CD14-positive monocyte (primary cell): ENCODE measurements around the gene RREB1. TPM values are rescaled to one million over a fixed set of nuclear protein-coding genes. Genes with fewer than 3 reads are reported as not detected.

Experiments used
- DNase-seq, 3 donors: peaks; one replicate each; pipeline ENCODE4 v3.0.0-alpha.2; 2011 to 2022
- H2AFZ ChIP-seq: 2 replicates; pipeline ENCODE4 v1.6.0; 2012; ENCODE audit warnings: mild to moderate bottlenecking, low read depth, low read length, inconsistent platforms; ENCODE audit not compliant: insufficient read depth, poor library complexity, severe bottlenecking
- H3K27ac ChIP-seq, 2 donors: 1 replicate in 1 of 2; 2 replicates in 1 of 2; pipeline ENCODE4 v1.5.1; 2012 to 2013; ENCODE audit warnings: low read length in 2 of 2, control low read depth in 1 of 2, inconsistent platforms in 1 of 2, low read depth in 1 of 2, mild to moderate bottlenecking in 1 of 2
- H3K27me3 ChIP-seq, 2 donors: one replicate each; pipeline versions ENCODE4 v1.6.0 to v1.6.1; 2011 to 2013; ENCODE audit warnings: low read length in 2 of 2; ENCODE audit not compliant: control insufficient read depth in 2 of 2, insufficient read depth in 2 of 2
- H3K36me3 ChIP-seq, 2 donors: replicated peaks in 1 of 2; 1 replicate in 1 of 2; 2 replicates in 1 of 2; pipeline versions ENCODE4 v1.5.1 to v1.6.1; 2012 to 2013; ENCODE audit warnings: low read length in 2 of 2, control low read depth in 1 of 2, inconsistent platforms in 1 of 2, mild to moderate bottlenecking in 1 of 2; ENCODE audit not compliant: insufficient read depth in 2 of 2, control insufficient read depth in 1 of 2
- H3K4me1 ChIP-seq, 2 donors: 1 replicate in 1 of 2; 2 replicates in 1 of 2; pipeline versions ENCODE4 v1.5.1 to v1.6.1; 2012 to 2013; ENCODE audit warnings: low read length in 2 of 2, control low read depth in 1 of 2, inconsistent platforms in 1 of 2, mild to moderate bottlenecking in 1 of 2, moderate library complexity in 1 of 2; ENCODE audit not compliant: insufficient read depth in 2 of 2, control insufficient read depth in 1 of 2
- H3K4me2 ChIP-seq: replicated peaks from 2 replicates; pipeline ENCODE3; 2012; ENCODE audit warnings: low read length, moderate library complexity, mild to moderate bottlenecking; ENCODE audit not compliant: poor library complexity, severe bottlenecking; ENCODE audit errors: extremely low read depth
- H3K4me3 ChIP-seq, 3 experiments: fragments of 200-600 bp in 1 of 3; sonication (generic) in 1 of 3; replicated peaks in 1 of 3; 1 replicate in 2 of 3; 2 replicates in 1 of 3; pipeline ENCODE4 v1.5.1; 2011 to 2013; ENCODE audit warnings: low read length in 3 of 3, mild to moderate bottlenecking in 3 of 3, control low read depth in 2 of 3, low read depth in 2 of 3, inconsistent platforms in 1 of 3, moderate library complexity in 1 of 3
- H3K79me2 ChIP-seq: 2 replicates; pipeline ENCODE4 v1.6.0; 2012; ENCODE audit warnings: mild to moderate bottlenecking, control low read depth, inconsistent platforms, low read length, moderate library complexity; ENCODE audit not compliant: insufficient read depth
- H3K9ac ChIP-seq: 2 replicates; pipeline ENCODE4 v1.6.0; 2017; ENCODE audit warnings: low read length, mild to moderate bottlenecking; ENCODE audit not compliant: insufficient read depth, poor library complexity, severe bottlenecking
- H3K9me3 ChIP-seq, 2 donors: replicated peaks in 1 of 2; 1 replicate in 1 of 2; 2 replicates in 1 of 2; pipeline versions ENCODE4 v1.5.1 to v1.6.1; 2012 to 2013; ENCODE audit warnings: low read length in 2 of 2, control low read depth in 1 of 2; ENCODE audit not compliant: control insufficient read depth in 1 of 2, insufficient read depth in 1 of 2
- H4K20me1 ChIP-seq: 2 replicates; pipeline ENCODE4 v1.6.0; 2012; ENCODE audit warnings: mild to moderate bottlenecking, low read length, control low read depth, moderate library complexity; ENCODE audit not compliant: insufficient read depth
- H3K27ac Mint-ChIP-seq, 7 donors: one replicate each; pipeline ENCODE4 v1.8.0; 2020; ENCODE audit warnings: mild to moderate bottlenecking in 7 of 7, mixed read lengths in 7 of 7, moderate library complexity in 6 of 7, inconsistent platforms in 2 of 7
- H3K27me3 Mint-ChIP-seq, 3 donors: one replicate each; pipeline ENCODE4 v1.8.0; 2021 to 2022; ENCODE audit warnings: low read depth in 3 of 3, mild to moderate bottlenecking in 3 of 3, mixed read lengths in 3 of 3, moderate library complexity in 3 of 3, inconsistent platforms in 1 of 3
- H3K36me3 Mint-ChIP-seq, 2 donors: one replicate each; pipeline ENCODE4 v1.8.0; 2020; ENCODE audit warnings: mixed read lengths in 2 of 2, inconsistent platforms in 1 of 2, mild to moderate bottlenecking in 1 of 2
- H3K4me1 Mint-ChIP-seq: one replicate; pipeline ENCODE4 v1.8.0; 2020; ENCODE audit warnings: mild to moderate bottlenecking, mixed read lengths
- H3K4me3 Mint-ChIP-seq, 2 donors: one replicate each; pipeline ENCODE4 v1.8.0; 2020; ENCODE audit warnings: mild to moderate bottlenecking in 2 of 2, mixed read lengths in 2 of 2, moderate library complexity in 1 of 2
- H3K9me3 Mint-ChIP-seq, 7 donors: one replicate each; pipeline ENCODE4 v1.8.0; 2020 to 2022; ENCODE audit warnings: mixed read lengths in 7 of 7, mild to moderate bottlenecking in 6 of 7, moderate library complexity in 6 of 7, inconsistent platforms in 2 of 7
- WGBS: methylation state at CpG from one replicate; pipeline ENCODE4 v1.1.5; 2013; ENCODE audit warnings: missing lambda C conversion rate; ENCODE audit not compliant: insufficient coverage; 5-methylcytosine and 5-hydroxymethylcytosine counted together
- intact Hi-C, 2 donors: fragments of 100-400 bp; cut with micrococcal nuclease; formaldehyde crosslinking; loops; one replicate each; pipeline versions ENCODE4 v1.15.0 to v1.15.1; 2023
- polyA plus RNA-seq, 3 donors: library from polyadenylated mRNA; depleted of rRNA in 1 of 3; unstranded in 2 of 3; stranded (reverse) in 1 of 3; fragments of 300-500 nt in 2 of 3; fragments of >200 nt in 1 of 3; fragmentation: Illumina TruSeq in 2 of 3; gene quantifications; 1 replicate in 2 of 3; 2 replicates in 1 of 3; pipeline ENCODE4 v1.2.3, GENCODE V29; 2012 to 2021
- TF ChIP-seq, protein P1 (sequence below): fragments of 200-600 bp; IDR thresholded peaks from one replicate; pipeline ENCODE4 v1.8.0; 2022; ENCODE audit warnings: antibody characterized with exemption, mild to moderate bottlenecking

RREB1 gene
- polyA plus RNA-seq, 3 donors = 2.1 to 15.3 (median 5.6) TPM

- peak overlapping the region in 1 of 2 donors; percentile 21 for H3K27ac ChIP-seq
- peaks cover 27 to 36% of the 10 kb centered on the region in 2 donors for H3K4me1 ChIP-seq
- no peak for DNase-seq
- H3K4me3 ChIP-seq = no peak overlapping the region
- intact Hi-C loops = loop anchor here (10.0 kb wide), 3 partner anchors 462 to 572 kb away; no protein-coding TSS in a partner anchor
- H3K4me1 Mint-ChIP-seq = peaks cover 29% of the 10 kb centered on the region
- H3K27me3 ChIP-seq = no peaks in the 10 kb centered on the region
- peak overlapping the region in 1 of 7 donors; percentile 25 for H3K27ac Mint-ChIP-seq
- peaks cover 63 to 72% of the 10 kb centered on the region in 2 donors for H3K36me3 Mint-ChIP-seq
- peaks cover 39% of the 10 kb centered on the region for H4K20me1 ChIP-seq
- no peak overlapping the region for H3K4me3 Mint-ChIP-seq
- no peaks in the 10 kb centered on the region for H3K9me3 Mint-ChIP-seq
- no peak overlapping the region for H2AFZ ChIP-seq
- 96% methylated on average over 58 of the region's 71 CpGs for WGBS
- peaks cover 61% of the 10 kb centered on the region for H3K79me2 ChIP-seq
- no peak overlapping the region for H3K4me2 ChIP-seq
- peaks cover 56 to 72% of the 10 kb centered on the region in 2 donors for H3K36me3 ChIP-seq
- TF ChIP-seq, protein P1, sequence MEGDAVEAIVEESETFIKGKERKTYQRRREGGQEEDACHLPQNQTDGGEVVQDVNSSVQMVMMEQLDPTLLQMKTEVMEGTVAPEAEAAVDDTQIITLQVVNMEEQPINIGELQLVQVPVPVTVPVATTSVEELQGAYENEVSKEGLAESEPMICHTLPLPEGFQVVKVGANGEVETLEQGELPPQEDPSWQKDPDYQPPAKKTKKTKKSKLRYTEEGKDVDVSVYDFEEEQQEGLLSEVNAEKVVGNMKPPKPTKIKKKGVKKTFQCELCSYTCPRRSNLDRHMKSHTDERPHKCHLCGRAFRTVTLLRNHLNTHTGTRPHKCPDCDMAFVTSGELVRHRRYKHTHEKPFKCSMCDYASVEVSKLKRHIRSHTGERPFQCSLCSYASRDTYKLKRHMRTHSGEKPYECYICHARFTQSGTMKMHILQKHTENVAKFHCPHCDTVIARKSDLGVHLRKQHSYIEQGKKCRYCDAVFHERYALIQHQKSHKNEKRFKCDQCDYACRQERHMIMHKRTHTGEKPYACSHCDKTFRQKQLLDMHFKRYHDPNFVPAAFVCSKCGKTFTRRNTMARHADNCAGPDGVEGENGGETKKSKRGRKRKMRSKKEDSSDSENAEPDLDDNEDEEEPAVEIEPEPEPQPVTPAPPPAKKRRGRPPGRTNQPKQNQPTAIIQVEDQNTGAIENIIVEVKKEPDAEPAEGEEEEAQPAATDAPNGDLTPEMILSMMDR = no peak
- H3K9me3 ChIP-seq = no peaks in the 10 kb centered on the region
- H3K9ac ChIP-seq = no peak overlapping the region
- peaks cover 0 to 3% (median 0%) of the 10 kb centered on the region in 3 donors for H3K27me3 Mint-ChIP-seq
Observed at GRCh38 chr6:7246401-7247178, 138.8 kb downstream of the RREB1 start.

DNA sequence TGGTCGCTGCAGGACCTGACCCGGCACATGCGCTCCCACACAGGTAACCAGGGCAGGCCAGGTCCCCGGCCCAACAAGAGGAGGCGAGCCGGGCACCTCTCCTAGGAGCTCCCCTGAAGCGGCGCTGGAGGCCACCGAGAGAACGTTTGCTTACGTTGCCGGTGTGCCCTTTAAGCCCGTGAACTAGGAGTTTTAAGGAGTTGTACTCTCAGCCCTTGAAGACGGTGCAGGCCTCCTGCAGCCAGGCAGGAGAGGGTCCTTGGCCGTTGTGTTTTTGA is 139.4 kb downstream of the RREB1 start:
- Mint-ChIP-seq H3K27ac (no peak overlapping the region), H3K27me3 (peaks cover 0 to 3% (median 0%) of the 10 kb centered on the region in 3 donors), H3K9me3 (no peaks in the 10 kb centered on the region), H3K36me3 (peaks cover 59 to 68% of the 10 kb centered on the region in 2 donors), H3K4me1 (peaks cover 29% of the 10 kb centered on the region), H3K4me3 (no peak overlapping the region)
- Histone ChIP-seq H3K79me2 (peaks cover 56% of the 10 kb centered on the region), H3K36me3 (peaks cover 54 to 67% of the 10 kb centered on the region in 2 donors), H4K20me1 (peaks cover 34% of the 10 kb centered on the region), H3K27ac (no peak overlapping the region), H2AFZ (no peak overlapping the region), H3K4me1 (peaks cover 32 to 37% of the 10 kb centered on the region in 2 donors), H3K9me3 (no peaks in the 10 kb centered on the region), H3K4me3 (no peak overlapping the region), H3K9ac (no peak overlapping the region), H3K4me2 (no peak overlapping the region), H3K27me3 (no peaks in the 10 kb centered on the region)
- no peak for DNase-seq
- TF ChIP-seq, protein P1 = no peak
- WGBS = 98% methylated on average over 15 of the region's 15 CpGs
- intact Hi-C loops = loop anchor here (10.0 kb wide), 3 partner anchors 462 to 572 kb away; no protein-coding TSS in a partner anchor
